ENCODE results near the gene MX1.

DNA sequence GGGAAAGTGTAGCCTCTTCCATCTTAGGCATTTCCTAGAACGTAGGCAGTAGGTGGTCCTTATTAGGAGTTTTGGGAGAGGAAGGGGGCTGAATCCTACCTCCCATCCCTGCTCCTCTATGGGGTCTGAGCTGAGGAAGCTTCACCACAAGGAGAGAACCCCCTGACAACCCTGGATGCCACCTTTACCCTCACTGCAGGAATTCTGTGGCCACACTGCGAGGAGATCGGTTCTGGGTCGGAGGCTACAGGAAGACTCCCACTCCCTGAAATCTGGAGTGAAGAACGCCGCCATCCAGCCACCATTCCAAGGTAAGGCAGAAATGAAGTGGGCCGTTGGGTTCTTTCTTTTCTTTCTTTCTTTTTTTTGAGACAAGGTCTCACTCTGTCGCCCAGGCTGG lies 1.5 kb downstream of the MX1 start:
- TF ChIP-seq POLR2AphosphoS5 (IDR thresholded peaks at IDR 0.05; ENCODE audit: low read depth, low read length) (no peak), YY1 (IDR thresholded peaks at IDR 0.05; ENCODE audit: extremely low read depth, insufficient replicate concordance, low read depth, low read length) (no peak), SIN3A (IDR thresholded peaks at IDR 0.05; ENCODE audit: low read depth) (no peak), EZH2 (IDR thresholded peaks at IDR 0.05) (no peak), SRF (IDR thresholded peaks at IDR 0.05; ENCODE audit: low read depth) (no peak), FOSL1 (IDR thresholded peaks at IDR 0.05; ENCODE audit: low read depth) (no peak)
- TF ChIP-seq, protein P1, sequence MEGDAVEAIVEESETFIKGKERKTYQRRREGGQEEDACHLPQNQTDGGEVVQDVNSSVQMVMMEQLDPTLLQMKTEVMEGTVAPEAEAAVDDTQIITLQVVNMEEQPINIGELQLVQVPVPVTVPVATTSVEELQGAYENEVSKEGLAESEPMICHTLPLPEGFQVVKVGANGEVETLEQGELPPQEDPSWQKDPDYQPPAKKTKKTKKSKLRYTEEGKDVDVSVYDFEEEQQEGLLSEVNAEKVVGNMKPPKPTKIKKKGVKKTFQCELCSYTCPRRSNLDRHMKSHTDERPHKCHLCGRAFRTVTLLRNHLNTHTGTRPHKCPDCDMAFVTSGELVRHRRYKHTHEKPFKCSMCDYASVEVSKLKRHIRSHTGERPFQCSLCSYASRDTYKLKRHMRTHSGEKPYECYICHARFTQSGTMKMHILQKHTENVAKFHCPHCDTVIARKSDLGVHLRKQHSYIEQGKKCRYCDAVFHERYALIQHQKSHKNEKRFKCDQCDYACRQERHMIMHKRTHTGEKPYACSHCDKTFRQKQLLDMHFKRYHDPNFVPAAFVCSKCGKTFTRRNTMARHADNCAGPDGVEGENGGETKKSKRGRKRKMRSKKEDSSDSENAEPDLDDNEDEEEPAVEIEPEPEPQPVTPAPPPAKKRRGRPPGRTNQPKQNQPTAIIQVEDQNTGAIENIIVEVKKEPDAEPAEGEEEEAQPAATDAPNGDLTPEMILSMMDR (IDR thresholded peaks at IDR 0.05 in 2 of 3, conservative IDR thresholded peaks at IDR 0.05 in 1 of 3; ENCODE audit: borderline replicate concordance in 1 of 3, insufficient read depth in 1 of 3, low read depth in 2 of 3, low read length in 2 of 3) = no peak
- TF ChIP-seq, protein P2, sequence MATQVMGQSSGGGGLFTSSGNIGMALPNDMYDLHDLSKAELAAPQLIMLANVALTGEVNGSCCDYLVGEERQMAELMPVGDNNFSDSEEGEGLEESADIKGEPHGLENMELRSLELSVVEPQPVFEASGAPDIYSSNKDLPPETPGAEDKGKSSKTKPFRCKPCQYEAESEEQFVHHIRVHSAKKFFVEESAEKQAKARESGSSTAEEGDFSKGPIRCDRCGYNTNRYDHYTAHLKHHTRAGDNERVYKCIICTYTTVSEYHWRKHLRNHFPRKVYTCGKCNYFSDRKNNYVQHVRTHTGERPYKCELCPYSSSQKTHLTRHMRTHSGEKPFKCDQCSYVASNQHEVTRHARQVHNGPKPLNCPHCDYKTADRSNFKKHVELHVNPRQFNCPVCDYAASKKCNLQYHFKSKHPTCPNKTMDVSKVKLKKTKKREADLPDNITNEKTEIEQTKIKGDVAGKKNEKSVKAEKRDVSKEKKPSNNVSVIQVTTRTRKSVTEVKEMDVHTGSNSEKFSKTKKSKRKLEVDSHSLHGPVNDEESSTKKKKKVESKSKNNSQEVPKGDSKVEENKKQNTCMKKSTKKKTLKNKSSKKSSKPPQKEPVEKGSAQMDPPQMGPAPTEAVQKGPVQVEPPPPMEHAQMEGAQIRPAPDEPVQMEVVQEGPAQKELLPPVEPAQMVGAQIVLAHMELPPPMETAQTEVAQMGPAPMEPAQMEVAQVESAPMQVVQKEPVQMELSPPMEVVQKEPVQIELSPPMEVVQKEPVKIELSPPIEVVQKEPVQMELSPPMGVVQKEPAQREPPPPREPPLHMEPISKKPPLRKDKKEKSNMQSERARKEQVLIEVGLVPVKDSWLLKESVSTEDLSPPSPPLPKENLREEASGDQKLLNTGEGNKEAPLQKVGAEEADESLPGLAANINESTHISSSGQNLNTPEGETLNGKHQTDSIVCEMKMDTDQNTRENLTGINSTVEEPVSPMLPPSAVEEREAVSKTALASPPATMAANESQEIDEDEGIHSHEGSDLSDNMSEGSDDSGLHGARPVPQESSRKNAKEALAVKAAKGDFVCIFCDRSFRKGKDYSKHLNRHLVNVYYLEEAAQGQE (IDR thresholded peaks at IDR 0.05; ENCODE audit: low read depth) = no peak
- TF ChIP-seq, protein P3, sequence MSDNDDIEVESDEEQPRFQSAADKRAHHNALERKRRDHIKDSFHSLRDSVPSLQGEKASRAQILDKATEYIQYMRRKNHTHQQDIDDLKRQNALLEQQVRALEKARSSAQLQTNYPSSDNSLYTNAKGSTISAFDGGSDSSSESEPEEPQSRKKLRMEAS (IDR thresholded peaks at IDR 0.05) = no peak
